DMS153 (cell line): ENCODE data around the gene UPF1.
"Not testable (repeated sequence)": the region's sequence is repeated elsewhere in the genome, so short reads cannot be mapped to it uniquely, and the experiment has no call there.

ENCODE experiments used
- DNase-seq: peaks from one replicate; lab custom pipeline; 2025; lab: John Stamatoyannopoulos, UW

The UPF1 gene

GRCh38 chr19:18799389-18799970, 32.3 kb upstream of the UPF1 start:
- no peak for DNase-seq

DNA sequence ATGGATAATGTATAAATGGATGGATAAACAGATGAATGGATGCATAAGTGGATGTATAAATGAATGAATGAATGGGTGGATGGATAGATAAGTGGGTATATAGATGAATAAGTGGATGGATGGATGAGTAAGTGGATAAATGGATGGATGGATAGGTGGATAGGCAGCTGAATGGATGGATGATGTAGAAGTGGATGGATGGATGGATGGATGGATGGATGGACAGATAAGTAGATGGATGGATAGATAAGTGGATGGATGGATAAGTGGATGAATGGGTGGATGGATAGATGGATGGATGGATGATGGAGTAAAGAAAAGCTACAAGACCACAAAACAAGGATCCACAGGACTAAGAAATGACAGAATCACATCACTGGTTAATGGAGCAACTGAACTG, 31.7 kb upstream of the UPF1 start:
- DNase-seq, result no peak

- DNase-seq, result no peak
Observed at GRCh38 chr19:18800636-18801035, 31.1 kb upstream of the UPF1 start.

DNA sequence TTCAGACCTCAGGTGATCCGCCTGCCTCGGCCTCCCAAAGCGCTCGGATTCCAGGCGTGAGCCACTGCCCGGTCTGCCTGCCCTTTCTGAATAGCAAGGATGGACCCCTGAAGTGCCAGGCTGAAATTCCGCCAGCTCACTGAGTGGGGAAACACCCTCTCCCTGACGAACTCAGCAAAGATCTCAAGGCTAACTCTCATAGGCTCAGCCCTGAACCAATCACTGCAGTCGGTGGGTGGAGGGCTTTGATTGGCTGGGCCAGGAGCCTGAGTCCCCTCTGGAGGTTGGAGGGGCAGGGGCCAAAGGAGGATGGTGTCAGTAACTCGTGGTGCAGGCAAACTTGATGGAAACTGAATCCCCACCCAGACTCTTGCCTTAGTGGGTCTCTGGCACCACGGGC, 29.4 kb upstream of the UPF1 start:
- no peak for DNase-seq

- no peak for DNase-seq
Observed at GRCh38 chr19:18803550-18804138, 28.1 kb upstream of the UPF1 start.

- DNase-seq, result no peak
Observed at GRCh38 chr19:18804139-18804601, 27.6 kb upstream of the UPF1 start.

DNA sequence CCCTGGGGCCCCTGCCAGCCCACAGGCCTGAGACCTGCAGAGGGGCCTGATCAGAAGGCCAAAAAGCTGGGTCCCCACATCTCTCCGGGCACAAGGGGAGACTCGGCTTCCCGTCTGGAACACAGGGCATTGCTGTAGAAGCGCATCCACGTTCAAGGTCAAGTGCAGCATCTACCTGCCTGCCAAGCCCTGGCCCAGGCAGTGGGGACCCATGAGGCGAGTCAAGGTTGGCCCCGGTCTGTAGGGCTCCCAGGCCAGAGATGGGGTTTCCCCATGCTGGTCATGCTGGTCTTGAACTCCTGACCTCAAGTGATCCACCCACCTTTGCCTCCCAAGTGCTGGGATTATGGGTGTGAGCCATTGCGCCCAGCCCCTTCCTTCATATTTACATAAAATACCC, 27.1 kb upstream of the UPF1 start:
- no peak for DNase-seq

DNA sequence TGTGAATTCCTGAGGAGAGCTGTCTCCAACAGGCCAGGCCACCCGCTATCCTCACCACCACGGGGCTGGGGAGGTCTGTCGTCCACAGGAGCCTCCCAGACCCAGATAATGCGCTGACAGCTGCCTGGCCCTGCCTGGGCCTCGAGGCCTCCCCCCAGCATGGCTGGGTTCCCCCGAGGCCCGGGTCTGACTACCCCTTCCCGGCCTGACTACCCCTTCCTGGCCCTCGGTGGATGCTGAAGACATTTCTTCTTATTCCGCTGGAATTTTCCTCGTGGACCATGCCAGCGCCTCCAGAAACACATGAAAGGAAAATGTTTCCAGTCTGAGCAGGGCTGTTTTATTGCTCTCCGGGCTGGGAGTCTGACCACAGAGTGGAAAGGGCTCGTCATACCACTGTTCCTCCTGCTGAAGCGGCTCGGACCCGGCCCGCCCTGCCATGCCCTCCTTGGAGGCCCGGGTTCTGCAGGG, 23.9 kb upstream of the UPF1 start:
- DNase-seq, result no peak

DNA sequence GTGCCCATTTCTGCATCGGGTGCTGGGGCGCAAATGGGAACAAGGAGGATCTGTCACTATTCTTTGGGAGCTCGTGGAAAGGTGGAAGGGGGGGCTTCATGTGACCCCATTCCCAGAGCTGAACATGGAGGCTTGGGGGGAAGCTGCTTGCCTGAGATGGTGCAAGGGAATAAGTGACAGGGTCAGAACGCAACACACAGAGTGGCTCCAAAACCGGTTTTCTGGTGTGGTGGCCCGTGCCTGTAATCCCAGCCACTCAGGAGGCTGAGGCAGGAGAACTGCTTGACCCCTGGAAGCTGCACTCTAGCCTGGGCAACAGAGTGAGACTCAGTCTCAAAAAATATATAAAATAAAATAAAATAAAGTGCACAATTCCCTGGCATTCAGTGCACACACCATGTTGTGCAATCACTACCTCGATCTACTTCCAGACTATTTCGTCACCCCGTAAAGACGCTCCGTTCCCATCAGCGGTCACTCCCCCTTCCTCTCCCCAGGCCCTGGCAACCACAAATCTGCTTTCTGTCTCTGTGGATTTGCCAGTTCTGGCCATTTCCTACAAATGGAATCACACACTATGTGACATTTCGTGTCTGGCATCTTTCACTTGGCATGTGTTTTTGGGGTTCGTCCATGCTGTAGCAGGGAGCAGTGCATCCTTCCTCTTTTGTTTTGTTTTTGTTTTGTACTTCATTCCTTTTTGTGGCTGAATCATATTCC, 22.4 kb upstream of the UPF1 start:
- DNase-seq, result no peak

GRCh38 chr19:18811638-18812037, 20.1 kb upstream of the UPF1 start:
- DNase-seq, result not testable (repeated sequence)

DNA sequence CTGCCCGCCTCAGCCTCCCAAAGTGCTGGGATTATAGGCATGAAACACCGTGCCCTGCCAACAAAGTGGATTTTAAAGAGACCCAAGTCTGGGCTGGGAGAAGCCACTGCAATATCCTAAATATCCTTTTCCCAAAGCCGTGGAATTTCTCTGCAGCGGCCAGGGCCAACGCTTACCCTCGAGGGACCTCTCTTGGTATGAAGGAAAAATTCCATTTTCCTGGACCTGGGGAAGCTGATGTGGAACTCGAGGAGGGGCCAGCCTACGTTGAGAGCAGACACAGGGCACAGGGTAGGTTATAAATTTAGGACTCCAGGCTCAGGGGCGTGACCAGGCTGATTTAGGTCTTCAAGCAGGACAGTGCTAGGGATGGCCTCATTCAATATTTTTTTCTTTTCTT, 17.7 kb upstream of the UPF1 start:
- no peak for DNase-seq

DNA sequence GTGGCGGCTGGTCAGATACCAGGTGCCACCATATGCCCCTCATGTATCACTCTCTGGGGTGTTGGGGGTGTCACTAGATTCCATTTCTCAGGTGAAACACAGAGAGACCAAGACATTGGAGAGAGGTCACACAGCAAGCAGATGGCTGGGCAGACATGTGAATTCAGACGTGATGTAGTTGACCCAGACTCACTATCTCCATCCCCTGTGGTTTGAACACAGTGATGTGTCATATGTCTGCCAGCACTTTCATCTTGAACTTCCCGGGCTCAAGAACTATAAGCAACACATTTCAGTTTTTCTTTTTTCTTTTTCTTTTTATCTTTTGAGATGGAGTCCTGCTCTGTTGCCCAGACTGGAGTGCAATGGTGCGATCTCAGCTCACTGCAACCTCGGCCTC, 16.1 kb upstream of the UPF1 start:
- no peak for DNase-seq

GRCh38 chr19:18816645-18817044, 15.1 kb upstream of the UPF1 start:
- DNase-seq, result not testable (repeated sequence)

DNA sequence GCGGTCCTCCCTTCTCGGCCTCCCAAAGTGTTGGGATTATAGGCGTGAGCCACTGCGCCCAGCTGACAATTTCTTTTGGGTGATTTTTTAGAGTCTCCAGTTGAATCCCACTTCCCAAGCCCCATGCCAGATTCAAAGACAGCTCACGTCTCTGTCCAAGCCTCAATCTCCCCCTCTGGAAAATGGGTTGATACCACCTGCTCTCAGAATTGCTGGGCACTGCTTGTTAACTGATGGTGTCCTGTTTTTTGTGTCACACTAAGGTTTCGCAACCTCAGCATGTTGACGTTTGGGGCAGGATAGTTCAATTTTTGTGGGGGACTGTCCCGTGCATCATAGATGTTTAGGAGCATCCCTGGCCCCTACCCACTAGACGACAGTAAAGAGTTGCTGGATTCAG, 14.2 kb upstream of the UPF1 start:
- DNase-seq, result no peak

DNA sequence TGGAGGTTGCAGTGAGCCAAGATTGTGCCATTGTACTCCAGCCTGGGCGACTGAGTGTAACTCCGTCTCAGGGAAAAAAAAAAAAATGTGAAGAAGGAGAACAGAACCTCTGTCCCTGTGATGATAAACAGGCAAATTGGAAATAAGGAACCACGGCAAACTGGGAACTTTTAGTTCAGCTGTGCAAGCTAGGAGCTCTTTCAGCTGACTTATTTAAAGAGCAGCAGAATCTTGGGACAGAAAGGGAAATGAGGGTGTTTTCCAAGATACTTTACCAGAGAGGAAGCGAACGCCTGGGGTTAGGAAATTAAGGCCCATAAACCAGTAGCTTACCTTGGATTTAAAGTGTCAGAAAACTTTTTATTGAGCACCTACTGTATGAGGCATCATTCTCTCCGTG, 3.0 kb upstream of the UPF1 start:
- DNase-seq, result no peak

DNA sequence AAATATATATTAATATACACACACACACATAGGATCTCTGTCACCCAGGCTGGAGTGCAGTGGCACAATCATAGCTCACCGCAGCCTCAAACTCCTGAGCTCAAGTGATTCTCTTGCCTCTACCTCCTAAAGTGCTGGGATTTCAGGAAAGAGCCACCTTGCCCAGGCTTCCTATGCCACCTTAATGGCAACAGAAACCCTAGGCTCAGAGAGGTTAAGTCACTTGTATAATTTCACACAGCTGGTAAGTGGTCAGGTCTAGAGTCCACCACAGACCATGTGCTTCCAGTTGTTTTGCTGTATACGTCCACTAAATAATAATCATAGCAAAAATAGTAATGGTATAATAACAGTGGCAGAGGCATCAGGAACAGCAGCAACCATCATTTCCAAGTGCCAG, 1.3 kb upstream of the UPF1 start:
- DNase-seq, result no peak

DNA sequence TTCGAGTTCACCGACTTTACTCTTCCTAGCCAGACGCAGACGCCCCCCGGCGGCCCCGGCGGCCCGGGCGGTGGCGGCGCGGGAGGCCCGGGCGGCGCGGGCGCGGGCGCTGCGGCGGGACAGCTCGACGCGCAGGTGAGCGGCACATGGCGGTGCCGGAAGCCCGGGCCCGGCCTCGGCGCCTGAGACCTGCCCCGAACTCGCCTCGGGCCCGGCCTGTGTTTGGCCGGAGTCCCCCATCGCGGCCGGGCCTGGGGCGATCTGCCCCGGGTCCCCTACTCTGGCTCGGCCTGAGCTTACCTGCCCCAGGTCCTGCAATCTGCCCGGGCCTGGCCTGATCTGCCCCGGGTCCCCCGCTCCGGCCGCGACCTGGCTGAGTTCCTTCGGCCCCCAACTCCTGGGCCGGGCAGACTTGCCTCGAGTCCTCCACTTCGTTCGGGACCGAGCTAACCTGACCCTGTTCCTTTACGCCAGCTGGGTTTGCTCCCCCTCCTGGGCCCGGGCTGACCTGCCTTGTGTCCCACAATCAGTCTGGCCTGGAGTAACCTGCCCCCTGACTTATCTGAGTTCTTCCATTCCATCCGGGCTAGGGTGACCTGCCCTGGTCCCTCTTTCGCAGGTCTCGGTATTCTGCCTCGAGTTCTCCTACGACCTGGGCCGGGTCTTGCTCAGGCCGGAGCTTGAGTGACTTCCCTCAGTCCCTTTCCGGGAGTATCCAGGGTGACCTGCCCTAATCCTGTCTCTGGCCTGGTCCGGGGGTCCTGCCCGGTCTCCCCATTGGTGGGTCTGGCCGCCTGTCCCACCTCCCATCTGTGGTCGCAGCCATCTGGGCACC, 764 bp downstream of the UPF1 start:
- no peak for DNase-seq

- no peak for DNase-seq
Observed at GRCh38 chr19:18833141-18833476, 1.4 kb downstream of the UPF1 start.

- DNase-seq, result peak; percentile 54
Observed at GRCh38 chr19:18833849-18834643, 2.3 kb downstream of the UPF1 start.

- no peak for DNase-seq
Observed at GRCh38 chr19:18834644-18834984, 2.9 kb downstream of the UPF1 start.

- DNase-seq, result no peak
Observed at GRCh38 chr19:18839465-18840287, 7.9 kb downstream of the UPF1 start.
